HG03432 (cell line): ENCODE results near the gene PTRH2.

Experiments
- ATAC-seq: cut with Tn5 transposase; IDR thresholded peaks from one replicate; pipeline ENCODE4 v1.9.1; 2021; ENCODE audit warnings: mild to moderate bottlenecking, moderate library complexity; ENCODE audit not compliant: unreplicated experiment

Gene PTRH2

DNA sequence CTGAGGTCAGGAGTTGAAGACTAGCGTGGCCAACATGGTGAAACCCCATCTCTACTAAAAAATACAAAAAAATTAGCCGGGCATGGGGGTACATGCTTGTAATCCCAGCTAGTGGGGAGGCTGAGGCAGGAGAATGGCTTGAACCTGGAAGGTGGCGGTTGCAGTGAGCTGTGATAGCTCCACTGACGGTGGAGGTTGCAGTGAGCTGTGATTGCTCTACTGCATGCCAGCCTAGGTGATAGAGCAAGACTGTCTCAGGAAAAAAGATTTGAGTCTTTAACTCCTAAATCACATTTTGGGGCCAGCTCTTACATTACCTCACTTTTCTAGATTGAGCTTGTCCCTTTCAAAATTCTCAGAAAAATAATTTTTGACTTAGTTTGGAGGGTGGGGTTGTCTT lies 15.4 kb upstream of the PTRH2 start:
- no peak for ATAC-seq

DNA sequence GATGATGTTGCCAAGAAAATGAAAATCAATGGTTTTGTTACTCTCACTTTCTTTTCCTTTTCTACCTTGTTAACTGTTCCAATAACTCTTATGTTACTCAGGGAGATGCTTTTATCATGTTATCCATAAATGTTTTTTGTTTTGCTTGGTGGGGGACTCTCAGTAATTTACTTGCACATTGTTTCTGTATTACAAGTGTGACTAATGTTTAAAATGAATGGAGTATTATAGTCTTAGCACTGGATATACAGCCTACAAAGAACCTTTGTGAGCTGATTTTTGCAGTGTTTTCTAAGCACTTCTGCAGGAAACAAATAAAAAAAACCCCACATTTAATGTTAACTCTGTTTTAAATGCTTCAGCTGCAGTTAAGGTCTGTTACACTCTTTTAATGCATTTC lies 12.3 kb upstream of the PTRH2 start:
- ATAC-seq = no peak

DNA sequence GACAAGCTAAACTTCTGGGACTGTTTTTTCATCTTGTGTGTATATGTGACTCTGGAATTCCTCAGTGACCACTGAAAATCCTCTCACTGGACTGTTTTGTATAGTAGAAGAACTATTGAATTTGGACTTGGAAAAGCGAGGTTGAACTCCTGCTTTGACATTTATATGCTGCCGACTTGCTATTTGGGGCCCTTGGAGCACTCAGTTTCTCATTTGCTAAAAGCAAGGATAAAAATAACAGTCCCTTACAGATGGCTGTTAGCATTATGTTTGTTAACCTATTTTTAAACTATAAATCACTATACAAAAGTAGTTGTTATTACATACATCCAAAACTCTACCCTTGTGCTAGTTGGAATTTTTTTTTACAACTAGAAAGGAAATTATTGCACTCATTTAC lies 9.2 kb upstream of the PTRH2 start:
- no peak for ATAC-seq

DNA sequence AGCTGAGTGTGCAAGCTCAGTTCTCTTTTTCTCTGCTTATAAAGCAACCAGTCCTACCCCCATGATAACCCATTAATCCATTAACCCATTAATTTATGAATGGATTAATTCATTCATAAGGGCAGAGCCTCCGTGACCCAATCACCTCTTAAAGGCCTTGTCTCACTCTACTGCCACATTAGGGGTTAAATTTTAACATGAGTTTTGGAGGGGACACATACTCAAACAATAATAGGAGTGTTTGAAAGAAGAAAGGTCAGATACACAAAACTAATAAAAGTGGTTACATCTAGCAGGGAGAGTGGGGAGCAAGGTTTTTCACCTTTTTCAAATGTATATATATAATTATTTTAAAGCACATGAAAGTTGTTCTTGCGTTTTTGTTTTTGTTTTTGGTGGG lies 7.0 kb upstream of the PTRH2 start:
- no peak for ATAC-seq

DNA sequence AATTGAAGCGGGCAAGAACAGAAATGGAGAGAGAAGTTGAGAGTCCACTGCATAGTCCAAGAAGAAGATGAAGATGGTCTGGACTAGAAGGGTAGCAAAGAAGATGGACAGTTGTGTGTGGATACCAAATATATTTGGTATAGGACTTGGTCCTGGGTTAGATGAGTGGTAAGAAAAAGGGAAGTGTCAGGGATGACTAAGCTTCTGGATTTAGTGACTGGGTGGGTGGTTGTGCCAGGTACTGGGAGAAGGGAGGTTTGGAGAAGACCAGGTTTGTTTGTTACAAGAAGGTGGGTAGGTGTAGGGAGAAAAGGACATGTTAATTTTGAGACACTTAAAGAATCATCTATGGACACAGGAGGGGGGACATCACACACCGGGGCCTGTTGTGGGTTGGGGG lies 5.6 kb upstream of the PTRH2 start:
- no peak for ATAC-seq

DNA sequence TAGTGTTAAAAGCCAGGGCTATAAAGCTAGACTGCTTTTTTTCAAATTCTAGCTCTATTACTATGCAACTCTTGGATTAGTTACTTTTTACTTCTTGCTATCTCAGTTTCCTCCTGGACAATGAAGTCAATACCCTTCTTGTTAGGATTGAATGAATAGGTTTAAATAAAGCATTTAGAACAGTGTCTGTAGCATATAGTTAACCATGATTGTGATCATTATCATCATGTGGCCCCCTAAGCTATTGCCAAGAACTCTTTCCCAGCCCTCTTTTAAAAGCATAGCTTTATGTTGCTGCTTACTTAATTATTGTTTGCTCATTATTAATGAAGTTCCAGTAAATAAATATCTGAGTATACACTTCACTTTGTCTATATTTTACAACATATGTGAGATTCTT lies 4.7 kb upstream of the PTRH2 start:
- ATAC-seq = no peak

DNA sequence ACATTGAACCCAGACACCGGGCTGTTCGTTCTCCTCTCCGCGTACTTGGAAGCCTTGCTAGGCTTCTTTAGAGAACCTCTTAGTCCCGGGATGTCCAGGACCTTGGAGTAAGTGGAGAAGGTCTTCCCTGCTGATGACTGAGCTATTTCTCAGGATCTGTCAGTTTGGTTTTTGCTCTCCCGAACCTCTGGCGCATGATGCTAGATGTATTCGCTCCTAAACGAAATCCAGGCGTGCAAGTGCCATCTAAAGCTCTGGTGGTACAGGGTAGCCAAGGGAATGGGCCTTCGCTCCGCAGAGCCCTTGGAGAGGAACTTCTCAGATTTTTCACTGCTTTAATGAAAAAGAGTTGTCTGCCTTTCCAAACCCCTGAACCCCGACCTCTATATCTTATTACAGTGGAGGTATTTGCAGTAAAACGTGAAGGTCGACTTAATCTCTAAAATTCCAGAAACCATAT lies 771 bp upstream of the PTRH2 start:
- ATAC-seq = no peak

DNA sequence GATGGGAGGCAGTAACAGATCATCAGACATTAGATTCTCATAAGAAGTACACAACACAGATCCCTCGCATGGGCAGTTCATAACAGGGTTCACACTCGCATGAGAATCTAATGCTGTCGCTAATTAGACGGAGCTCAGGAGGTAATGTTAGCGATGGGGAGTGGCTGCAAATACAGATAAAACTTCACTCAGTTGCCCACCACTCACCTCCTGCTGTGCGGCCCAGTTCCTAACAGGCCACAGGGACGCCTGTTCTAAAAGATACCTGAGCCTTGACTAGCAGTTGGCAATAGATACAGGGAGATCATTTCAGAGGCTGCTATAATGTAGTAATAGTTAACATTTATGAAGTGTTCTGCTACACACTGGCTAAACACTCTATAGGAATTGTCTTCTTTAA lies 4.9 kb downstream of the PTRH2 start:
- no peak for ATAC-seq

DNA sequence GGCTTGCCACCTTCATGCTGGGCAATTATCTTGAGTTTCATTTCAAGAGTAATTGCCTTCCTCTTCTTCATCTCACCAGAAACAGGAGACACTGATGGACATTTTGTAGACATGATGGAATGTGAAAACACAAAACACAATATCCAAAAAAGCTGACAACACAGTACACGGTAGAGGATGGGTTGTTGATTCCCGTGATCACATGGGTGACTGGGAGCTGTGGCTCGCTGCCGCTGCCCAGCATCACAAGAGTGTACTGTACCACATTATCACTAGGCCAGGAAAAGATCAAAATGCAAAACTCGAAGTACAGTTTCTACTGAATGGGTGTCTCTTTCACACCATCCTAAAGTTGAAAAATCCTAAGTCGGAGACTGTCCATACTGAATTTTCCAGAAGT lies 7.4 kb downstream of the PTRH2 start:
- no peak for ATAC-seq

DNA sequence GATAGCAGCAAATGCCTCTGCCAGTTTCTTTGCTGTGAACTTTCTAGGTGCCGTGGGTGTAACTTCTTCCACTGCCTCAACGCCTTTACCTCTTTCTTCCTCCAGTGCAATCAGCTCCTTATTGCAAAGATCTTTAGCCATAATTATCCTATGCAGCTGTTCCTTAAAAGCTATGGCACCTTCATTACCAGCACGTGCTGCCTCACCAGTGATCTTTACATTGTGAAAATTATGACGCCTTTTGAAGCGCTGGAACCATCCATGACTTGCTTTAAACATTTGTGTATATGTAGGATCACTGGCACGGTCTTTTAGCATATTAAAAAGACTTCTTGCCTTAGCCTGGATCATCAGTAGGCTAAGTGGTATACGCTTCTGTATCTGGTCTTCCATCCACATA lies 8.0 kb downstream of the PTRH2 start:
- ATAC-seq = no peak

DNA sequence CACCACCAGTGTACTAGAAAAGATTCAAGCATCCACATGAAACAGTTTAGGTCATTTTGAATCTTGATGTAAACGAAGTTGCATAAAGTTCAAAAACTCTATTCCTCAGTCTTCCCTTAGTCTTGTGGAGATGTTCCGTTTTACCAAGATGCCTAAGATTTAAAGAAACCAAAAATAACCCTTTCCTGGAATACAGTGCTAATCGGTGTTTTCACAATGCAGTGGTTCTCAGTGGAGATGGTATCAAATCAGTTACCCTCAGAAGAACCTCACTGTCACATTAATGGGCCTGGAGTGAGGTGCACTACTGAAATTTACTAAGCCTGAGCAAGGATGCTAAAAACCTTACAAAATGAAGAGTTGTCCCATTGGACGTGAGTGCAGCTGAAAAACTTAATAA lies 9.1 kb downstream of the PTRH2 start:
- ATAC-seq = no peak

DNA sequence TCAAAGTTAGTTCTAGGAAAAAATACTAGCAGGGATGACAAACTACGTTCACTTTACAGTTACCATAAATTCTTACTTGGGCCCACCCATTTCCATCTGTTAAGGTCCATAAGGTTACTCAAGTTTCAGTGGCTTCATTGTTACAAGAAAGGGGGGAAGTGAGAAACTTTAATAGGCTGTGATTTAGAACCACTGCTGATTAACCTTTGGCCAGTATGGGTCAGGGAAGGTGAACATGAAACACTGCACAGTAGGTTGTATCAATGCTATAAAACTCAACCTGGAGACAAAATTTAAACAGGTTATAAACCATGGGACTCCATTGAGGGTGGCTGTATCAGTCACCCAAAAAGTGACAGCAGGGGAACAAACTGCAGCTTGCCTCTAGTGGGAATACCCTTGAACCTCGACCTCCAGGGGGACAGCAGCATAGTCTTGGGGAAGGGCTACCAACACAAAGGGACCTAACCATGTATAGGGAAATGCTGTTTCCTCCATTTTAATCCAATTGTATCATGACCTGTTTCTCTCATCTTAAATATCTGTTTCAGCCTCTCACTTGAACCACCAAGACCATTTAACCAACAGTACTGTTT lies 10.4 kb downstream of the PTRH2 start:
- ATAC-seq = no peak

DNA sequence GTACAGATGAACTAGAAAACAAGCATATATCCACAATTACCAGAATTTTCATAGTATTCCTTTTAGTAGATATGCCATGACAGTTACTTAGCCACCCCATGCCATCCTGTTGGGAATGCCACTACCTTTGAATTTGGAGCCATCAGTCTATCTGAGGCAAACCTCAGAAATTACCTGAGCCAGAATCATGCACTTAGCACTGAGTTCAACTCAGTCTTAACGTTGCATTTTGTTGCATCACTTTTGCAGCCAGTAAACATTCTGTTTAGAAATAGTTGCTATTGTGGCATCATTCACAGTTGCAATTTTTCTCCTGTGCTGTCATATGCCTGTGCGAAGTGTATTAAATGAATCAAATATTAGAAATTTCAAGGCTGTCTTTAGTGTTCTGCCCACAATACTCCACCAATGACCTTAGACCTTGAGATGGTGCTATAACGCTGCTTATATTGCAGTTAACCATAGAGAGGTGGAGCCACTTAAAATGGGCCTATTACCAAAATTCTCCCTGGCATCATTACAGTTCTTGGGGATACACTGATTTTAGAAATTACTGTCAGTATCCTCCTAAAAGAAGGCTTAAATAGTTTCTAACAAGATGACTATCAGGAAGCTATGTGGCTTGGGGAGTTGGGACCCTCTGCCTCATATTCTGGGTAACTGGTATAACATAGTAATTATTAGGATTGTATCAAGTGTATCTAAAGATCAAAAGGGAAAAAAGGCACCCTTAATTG lies 11.1 kb downstream of the PTRH2 start:
- no peak for ATAC-seq

DNA sequence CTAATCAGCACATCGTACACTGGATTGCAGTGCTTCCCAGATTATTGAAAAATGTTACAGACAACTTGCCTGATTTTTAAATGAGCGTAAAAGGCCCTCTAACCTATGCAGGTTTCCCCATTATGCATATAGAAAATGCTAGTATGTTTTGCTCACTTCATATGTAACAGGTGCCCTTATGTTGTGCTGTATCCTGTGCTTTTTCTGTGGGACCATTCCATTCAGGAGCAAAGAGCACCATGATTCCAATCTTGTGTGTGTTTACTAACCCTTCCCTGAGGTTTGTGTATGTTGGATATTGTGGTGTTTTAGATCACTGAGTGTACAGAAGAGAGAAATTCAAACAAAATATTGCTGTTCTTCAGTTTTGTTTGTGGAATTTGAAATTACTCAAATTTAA lies 12.9 kb downstream of the PTRH2 start:
- ATAC-seq = no peak

DNA sequence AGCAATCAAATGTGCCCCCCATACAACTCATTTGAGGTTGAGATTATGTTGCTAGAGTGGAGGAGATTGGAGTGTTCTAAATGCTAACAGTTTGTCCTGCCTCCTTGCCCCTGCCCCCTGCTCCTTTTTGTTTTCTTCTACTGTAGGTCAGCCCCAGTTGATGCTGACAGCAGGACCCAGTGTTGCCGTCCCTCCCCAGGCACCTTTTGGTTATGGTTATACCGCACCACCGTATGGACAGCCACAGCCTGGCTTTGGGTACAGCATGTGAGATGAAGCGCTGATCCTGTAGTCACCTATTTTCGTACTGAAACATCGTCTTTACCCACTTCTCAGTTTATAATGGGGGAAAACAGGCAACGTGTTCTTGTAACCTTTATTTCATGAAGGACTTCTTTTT lies 13.6 kb downstream of the PTRH2 start:
- no peak for ATAC-seq

DNA sequence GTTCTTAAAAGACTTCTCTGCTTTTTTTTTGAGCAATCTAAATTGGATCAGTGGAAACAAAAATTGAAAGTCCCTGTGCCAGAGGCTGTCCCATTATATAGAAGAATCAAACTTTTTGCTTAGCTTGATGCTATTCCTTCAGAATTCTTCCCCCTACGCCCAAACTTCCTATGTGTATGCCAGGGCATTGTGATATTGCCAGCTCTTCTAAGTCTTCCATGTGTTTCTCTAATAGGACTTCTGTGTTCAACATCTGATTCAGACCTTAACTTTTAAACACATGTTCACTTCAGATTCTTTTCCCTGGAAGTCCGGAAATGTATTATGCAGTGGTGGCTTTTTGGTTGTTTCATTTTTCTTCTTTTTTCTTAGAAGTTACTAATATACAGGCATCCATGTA lies 18.7 kb downstream of the PTRH2 start:
- no peak for ATAC-seq

DNA sequence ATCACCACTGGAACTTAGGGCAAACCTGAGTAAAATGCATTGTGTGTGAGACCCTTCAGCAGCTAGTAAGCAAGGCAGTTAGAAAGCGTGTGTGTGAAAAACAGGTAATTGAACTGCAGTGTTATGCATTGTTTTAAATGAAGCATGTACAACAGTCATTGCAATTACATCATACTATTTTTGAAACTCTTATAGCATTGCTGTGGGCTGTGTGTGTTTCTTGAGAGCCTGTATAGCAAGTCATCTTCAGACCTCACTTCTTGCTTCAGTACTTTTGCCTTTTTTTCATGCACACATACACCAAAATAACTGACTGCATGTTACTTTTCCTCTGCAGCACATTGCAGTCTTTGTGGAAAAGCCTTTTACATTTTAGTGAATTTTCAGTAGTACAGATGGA lies 19.2 kb downstream of the PTRH2 start:
- ATAC-seq = no peak

DNA sequence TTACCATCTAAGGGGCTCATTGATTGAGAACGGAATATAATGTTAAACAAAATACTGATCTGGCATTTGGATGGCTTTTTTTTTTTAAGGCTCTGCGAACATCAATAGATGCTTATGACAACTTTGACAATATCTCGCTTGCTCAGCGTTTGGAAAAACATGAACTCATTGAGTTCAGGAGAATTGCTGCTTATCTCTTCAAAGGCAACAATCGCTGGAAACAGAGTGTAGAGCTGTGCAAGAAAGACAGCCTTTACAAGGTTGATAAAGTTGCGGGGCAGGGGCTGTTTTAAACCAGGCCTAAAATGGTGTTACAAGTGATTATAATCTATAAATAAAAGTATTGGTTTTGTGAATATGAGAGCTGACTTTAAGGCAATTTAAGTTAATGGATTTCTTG lies 22.3 kb downstream of the PTRH2 start:
- ATAC-seq = no peak

DNA sequence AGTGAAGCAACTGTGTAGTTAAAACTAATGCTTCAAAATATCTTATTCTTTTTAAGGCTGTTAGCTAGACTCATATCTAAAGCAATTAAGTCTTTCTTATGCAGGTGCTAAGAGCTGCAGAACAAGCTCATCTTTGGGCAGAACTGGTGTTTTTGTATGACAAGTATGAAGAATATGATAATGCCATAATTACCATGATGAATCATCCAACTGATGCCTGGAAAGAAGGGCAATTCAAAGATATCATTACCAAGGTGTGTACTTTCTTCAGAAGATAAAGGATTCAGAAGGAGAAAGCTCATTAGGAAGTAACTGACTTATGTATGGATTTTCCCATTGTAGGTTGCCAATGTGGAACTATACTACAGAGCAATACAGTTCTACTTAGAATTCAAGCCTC lies 23.9 kb downstream of the PTRH2 start:
- no peak for ATAC-seq

DNA sequence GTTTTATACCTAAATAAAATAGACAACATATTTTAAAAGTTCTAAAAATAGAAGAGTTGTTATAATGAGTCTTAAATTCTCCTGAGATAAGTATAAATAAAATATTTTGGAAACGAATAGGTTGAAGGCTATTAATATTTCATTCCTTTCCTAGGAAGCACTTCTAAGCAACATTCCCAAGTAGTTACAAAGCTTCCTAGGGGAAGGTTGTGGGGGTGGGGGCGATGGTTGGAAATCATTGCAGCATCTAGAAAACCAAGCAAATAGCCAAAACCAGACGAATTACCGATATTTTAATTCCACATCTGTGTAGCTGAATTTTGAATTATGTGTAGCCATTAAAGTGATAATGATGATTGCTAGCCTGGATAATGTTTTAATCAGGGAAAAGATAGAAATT lies 26.9 kb downstream of the PTRH2 start:
- no peak for ATAC-seq

DNA sequence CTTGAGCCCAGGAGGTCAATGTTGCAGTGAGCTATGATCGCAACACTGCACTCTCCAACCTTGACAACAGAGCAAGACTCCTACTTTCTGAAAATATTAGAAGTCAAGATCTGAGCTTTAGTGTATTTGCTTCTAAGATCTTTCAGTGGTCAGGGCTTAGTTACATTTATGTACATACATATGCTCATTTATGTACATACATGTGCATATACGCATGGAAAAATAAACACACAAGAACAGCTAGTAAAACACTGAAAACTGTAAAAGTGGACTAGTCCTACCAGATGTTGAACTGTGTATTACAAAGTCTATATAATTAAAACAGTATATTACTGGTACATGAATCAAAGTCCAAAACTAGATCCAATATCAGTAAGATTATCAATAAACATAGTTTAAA lies 28.3 kb downstream of the PTRH2 start:
- ATAC-seq = no peak

DNA sequence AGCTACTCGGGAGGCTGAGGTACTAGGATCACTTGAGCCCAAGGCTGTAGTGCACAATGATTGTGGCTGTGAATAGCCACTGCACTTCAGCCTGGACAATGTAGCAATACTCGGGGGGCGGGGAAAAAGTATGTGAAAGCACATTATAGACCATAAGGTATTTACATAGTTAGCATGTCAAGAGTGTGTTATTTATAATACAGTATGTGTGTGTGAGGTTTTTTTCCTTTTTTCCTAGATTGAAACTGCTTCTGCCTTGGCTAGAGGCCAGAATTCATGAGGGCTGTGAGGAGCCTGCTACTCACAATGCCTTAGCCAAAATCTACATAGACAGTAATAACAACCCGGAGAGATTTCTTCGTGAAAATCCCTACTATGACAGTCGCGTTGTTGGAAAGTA lies 30.5 kb downstream of the PTRH2 start:
- ATAC-seq = no peak

DNA sequence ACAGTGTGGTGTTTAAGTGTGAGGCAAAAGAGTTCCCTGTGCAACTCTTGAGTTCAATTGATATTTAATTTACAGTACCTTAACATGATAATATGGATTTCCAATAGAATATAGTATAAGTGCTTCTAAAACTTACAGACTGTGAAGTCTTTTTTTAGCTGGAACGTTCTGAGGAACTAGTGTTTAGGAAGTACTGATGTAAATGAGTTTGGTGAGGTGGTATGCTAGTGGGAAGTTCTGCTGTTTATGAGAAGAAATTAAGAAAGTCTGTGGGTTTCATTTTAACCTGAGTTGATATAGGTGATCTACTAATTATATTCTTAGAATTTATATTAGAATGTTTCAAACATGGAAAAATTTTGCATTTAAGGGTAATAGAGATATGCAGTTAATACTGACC lies 32.0 kb downstream of the PTRH2 start:
- no peak for ATAC-seq
